Measurements from ENCODE around the gene DYNLT5. TPM values are rescaled to one million over a fixed set of nuclear protein-coding genes. Genes with fewer than 3 reads are reported as not detected.

Gene DYNLT5
- total RNA-seq, 1 experiment from 2014 or later = 1.3 TPM

GRCh38 chr1:66732407-66733166 lies 19.7 kb upstream of the DYNLT5 start (continued):
- no peak for TF ChIP-seq ARID4B (CRISPR knock-in tag; IDR thresholded peaks at IDR 0.05; ENCODE audit: borderline replicate concordance)
- TF ChIP-seq TCF7 (CRISPR knock-in tag; IDR thresholded peaks at IDR 0.05; ENCODE audit: low read depth) = no peak
- no peak for TF ChIP-seq ZNF425 (CRISPR knock-in tag; conservative IDR thresholded peaks at IDR 0.05)
- TF ChIP-seq ZNF121 (CRISPR knock-in tag; IDR thresholded peaks at IDR 0.05) = no peak

GRCh38 chr1:66733348-66734017 lies 18.8 kb upstream of the DYNLT5 start:
- DNase-seq (ENCODE audit: low spot score) (no peak), ATAC-seq (no peak)
- Mint-ChIP-seq H3K27me3 (ENCODE audit: low read depth) (no peaks in the 10 kb centered on the region), H3K36me3 (no peaks in the 10 kb centered on the region), H3K27ac (no peak overlapping the region), H3K4me3 (no peak overlapping the region), H3K4me1 (peaks cover 15% of the 10 kb centered on the region), H3K9me3 (peaks cover 3% of the 10 kb centered on the region)
- ChIA-PET POLR2A (no interaction called here), CTCF (interaction anchor here (1.6 kb wide), 1 partner anchor 229 kb away, joined by 4 read pairs; no protein-coding TSS in a partner anchor)
- TF ChIP-seq CDX4 (CRISPR knock-in tag; IDR thresholded peaks at IDR 0.05; ENCODE audit: borderline replicate concordance) = no peak
- TF ChIP-seq ZNF281 (CRISPR knock-in tag; IDR thresholded peaks at IDR 0.05) = no peak
- no peak for TF ChIP-seq TP53 (CRISPR knock-in tag; IDR thresholded peaks at IDR 0.05)
- TF ChIP-seq JAZF1 (CRISPR knock-in tag; IDR thresholded peaks at IDR 0.05) = no peak
- TF ChIP-seq E2F4 (CRISPR knock-in tag; IDR thresholded peaks at IDR 0.05; ENCODE audit: borderline replicate concordance, low read depth) = no peak
- TF ChIP-seq NFE2L1 (CRISPR knock-in tag; IDR thresholded peaks at IDR 0.05) = no peak
- no peak for TF ChIP-seq FOXP1 (CRISPR knock-in tag; IDR thresholded peaks at IDR 0.05; ENCODE audit: borderline replicate concordance)
- no peak for TF ChIP-seq AFF4 (CRISPR knock-in tag; IDR thresholded peaks at IDR 0.05; ENCODE audit: borderline replicate concordance)
- TF ChIP-seq ZNF121 (CRISPR knock-in tag; IDR thresholded peaks at IDR 0.05) = no peak
- no peak for TF ChIP-seq AR (CRISPR knock-in tag; IDR thresholded peaks at IDR 0.05)

All from WTC11 (cell line).